Stimulated activated CD8-positive, alpha-beta memory T cell treated with anti-CD3 and anti-CD28 coated beads, Interleukin-4, amount 100 ng/mL, for 24 hours (primary cell): Measurements from ENCODE around the gene SPAG5.

ENCODE experiments used
- DNase-seq: peaks from one replicate; pipeline ENCODE4 v3.0.0-alpha.2; 2020; ENCODE audit warnings: low read depth

SPAG5 gene

DNA sequence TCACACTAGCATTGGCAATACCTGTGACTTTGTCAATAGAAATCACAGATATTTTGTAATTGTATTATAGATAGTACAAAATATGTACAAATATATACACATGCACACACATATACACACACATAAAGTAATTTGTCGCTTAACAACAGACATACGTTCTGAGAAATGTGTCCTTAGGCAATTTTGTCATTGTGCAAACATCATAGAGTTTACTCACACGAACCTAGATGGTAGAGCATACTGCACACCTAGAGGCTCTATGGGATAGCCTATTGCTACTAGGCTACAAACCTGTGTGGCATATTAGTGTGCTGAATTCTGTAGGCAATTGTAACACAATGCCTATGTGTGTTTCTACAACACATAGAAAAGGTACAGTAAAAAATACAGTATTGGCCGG lies 57.4 kb downstream of the SPAG5 start:
- no peak for DNase-seq

DNA sequence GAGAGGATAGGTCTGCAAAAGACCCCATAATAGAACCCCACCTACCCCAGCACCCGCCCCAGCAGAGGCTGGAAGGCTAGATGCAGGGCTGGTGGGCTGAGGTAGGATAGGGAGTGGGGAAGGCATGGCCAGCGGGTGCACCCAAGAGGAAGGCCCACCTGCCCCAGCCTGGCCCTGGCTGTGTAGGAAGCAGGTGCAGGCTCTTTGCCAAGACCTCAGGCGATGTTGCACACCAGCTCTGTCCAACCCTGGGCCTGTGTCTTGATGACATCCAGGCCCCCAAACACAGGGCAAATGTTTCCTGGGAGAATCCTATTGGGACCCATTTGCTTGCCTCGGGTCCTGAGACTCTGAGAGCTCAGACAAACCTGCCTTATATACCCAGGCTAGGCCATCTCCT lies 58.6 kb downstream of the SPAG5 start:
- no peak for DNase-seq

DNA sequence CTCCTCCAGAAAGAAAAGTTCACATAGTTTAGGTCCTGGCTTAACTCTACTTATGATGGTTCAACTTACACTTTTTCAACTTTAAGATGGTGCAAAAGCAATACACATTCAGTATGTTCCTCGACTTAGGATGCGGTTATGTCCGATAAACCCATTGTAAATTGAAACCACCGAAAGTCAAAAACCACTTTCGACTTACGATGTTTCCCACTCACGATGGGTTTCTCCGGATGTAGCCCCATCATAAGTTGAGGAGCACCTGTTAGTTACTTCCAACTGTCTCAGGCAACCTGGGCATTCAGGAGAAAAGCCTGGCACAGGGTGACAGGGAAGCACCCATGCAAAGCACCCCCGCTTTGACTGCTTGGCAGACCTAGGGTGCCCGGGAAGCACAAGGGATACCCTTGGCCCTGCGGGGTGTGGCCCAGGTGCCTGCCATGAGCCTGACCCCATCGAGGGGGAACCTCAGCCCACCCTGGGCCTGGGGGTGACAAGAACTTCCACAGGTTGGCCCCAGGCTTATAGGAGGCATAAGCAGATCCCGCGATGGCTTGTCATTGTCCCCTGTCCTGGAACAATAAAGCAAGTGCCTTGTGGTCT lies 60.4 kb downstream of the SPAG5 start:
- DNase-seq, result no peak

DNA sequence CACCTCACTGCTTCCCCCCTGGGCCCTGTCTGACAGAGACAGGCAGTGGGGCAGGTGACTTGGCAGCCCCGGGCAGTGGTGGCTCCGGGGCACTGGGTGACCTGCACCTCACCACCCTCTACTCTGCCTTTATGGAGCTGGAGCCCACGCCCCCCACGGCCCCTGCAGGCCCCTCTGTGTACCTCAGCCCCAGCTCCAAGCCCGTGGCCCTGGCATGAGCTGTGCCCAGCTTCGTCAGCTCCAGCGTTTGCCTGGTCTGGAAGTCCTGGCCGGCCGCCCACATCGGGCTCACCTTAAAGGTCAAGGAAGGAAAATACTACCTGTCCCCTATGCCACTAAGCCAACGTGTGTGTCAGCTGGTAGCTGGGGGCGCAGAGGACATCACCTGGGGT lies 61.6 kb downstream of the SPAG5 start:
- no peak for DNase-seq

DNA sequence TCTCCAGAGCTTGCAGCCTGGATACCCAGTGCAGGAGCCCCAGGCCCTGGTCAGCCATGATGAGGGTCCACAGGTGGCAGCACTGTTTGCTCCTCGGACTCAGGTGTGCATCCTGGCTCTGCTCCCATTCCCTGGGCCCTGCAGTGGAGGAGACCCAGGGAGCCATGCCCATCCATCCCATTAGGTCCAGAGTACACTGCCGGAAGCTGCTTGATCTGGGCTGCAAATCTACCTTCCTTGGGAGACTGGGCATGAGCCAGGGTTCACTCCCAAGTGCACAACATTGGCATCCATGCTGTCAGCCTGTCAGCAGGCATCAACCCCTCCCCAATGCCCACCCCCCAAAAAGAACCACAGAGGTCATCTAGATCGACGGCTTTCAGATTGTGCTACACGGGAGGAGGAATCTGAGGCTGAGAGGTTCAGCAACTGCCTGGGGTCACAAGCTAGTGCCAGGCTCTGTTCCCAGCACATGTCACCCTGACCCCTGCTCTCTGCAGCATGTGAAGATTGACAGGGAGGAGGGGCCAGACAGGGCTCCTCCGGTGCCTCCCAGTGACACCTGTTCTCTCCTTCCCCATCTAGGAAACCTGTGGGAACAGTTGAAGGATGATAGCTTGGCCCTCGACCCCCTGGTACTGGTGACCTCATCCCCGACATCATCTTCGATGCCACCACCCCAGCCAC lies 62.1 kb downstream of the SPAG5 start:
- DNase-seq, result no peak

DNA sequence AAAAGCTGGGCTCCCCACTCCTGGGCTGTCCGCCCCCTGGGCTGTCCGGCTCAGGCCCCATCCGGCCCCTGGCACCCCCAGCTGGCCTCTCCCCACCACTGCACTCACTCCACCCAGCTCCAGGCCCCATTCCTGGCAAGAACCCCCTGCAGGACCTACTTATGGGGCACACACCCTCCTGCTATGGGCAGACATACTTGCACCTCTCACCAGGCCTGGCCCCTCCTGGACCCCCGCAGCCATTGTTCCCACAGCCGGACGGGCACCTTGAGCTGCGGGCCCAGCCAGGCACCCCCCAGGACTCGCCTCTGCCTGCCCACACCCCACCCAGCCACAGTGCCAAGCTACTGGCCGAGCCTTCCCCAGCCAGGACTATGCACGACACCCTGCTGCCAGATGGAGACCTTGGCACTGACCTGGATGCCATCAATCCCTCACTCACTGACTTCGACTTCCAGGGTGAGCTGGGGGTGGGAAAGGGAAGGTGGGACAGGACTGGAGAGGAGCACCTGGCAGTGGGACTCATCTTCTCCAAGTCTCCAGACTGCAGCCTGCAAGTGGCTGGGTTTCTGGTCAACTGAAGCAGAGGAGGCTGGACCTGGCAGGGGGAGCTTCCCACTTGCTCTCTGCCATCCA lies 64.0 kb downstream of the SPAG5 start:
- DNase-seq, result no peak

DNA sequence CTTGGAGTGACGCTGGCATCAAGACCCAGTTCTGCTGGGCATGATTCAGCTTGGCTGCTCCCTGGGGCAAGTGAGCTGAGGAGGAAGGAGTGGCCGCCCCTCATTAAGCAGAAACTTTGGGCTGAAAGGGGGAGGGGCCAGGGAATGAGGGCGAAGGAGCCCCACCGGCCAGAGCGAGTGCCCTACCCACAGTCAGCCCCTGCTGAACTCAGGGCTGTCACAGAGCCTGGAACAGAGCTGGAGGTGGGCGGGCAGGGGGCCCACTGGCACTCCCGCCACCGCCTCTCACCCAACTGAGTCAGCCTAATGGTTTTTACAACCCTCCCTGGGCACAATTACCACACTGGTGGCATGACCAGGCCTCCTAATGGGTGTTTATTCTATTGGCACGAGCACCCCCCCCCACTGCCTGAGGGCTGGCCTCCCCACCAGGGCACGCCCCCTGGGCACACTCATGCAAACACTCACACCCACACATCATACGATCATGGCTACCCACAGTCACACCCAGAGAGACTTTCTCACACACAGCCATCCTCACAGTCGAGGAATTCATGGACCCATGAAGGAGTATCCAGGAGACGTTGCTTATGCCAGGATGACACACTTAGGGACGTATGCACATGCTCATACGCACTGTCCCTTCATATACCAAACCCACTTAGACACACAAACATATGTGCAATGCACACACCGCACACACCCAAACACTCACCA lies 65.6 kb downstream of the SPAG5 start:
- DNase-seq, result no peak

DNA sequence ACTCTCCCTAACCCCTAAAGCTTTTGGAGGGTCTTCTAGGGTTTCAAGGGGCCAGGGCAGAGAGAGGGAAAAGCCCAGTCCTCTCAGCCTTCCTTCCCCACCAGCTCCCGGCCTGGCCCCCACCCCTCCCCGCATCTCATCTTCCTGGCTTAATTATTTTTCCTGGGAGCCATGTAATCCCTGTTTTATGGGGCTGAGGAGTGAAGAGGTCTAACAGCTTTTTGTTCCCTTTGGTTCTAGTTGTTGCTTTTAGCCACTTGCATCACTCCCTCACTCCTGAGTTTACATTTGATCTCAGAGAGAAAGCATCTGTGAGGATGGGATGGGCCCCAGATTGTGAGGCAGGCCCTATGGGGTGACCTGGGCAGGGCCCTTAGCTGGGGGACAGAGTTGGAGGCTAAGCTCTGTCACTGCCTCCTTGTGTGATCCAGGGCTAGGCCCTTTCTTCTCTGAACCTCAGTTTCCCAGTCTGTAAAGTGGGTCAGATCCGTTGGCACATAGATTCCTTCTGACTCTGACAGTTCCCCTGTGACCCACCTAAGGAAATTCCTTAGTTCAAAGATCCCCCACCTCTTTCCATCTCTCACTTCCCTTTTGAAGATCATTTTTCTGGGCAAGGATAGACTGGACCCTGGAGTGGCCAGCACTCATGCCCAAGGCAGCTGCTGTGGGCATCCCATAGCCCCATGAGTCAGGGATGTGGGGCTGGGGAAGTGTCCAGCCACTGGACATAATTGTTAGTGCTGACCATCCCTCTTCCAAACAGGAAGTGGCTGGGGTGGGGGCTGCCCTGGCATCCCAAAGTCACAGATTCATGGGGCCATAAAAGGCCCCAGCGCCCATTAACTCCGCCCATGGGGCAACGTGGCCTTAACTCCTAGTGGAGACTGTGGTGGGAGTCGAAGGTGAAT lies 66.5 kb downstream of the SPAG5 start:
- no peak for DNase-seq

DNA sequence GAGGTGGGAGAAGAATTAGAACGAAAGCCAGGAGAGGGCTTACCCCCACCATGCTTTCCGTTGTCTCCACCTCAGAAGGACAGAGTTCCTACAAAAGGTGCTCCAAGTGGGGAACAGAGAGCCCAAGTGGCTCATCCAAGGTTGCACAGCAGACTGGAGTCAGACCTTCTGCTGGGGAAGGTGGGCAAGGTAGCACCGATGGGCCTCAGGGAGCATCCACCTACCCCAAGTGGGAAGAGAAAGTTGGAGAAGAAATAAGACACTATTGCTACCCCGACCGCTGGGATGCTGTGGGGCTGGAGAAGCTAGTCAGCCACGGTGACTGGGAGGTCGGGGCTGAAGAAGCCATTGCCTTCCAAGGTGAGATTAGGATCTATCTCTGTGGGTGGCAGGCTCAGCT lies 67.9 kb downstream of the SPAG5 start:
- no peak for DNase-seq

DNA sequence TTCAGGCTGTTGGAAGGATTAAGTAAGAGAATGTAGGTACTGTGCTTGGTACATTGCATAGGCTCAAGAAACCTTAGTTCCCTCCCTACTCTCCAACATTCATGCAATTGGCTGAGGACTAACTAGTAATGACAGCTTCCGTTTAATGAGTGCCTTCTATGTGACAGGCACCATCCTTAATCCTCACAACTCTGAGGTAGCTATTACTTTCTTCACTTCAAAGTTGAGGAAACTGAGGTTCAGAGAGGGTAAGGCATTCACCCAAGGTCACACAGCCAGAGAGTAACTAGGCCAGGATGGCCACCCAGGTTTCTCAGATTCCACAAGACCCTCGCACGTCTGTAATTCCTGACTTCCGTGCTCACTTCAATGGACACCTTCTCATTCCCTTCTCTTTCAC lies 68.6 kb downstream of the SPAG5 start:
- DNase-seq, result no peak

DNA sequence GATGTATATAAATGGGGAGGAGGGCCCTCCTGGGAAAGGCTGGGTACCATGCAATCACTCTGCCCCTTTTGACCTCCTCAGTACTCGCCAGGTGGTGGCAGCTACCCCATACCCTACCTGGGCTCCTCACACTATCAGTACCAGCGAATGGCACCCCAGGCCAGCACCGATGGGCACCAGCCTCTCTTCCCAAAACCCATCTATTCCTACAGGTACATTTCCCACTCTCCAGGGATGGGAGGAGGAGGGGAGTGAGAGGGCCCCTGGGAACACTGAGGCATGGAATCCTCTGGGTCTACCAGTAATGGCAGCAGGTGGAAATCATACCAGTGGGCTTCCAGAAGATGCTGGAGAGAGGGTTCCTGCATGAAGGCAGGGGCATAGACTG lies 69.8 kb downstream of the SPAG5 start:
- no peak for DNase-seq

DNA sequence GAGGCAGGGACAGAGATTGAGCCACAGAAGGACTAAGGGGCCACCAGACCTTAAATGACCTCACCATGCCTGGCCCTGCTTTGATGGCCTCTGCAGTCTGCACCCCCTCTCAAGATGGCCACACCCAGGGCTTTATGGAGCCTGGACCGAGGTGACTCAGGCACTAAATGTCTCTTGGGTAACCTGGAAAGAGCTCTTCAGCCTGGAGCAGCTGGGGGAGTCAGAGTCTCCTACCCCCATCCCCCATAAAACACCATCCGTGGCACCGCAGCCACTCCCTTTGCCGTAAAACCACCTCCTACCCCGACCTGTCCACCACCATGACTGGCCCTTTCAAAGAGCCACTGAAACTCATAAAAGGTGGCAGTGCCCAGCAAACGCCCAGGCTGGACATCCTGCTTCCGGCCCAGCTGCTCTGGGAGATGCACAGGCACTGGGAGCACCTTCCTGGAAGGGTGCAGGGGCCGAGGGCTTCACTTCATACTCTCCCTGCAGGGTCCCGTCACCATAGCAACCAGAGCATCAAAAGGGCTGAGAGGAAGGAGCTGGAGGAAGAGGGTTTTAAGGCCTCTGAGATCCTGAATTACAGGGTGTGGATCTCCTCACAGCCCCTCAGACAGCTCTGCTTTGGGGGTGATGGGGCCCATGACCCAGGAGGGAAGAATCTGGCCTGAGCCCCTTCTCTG lies 70.4 kb downstream of the SPAG5 start:
- no peak for DNase-seq

DNA sequence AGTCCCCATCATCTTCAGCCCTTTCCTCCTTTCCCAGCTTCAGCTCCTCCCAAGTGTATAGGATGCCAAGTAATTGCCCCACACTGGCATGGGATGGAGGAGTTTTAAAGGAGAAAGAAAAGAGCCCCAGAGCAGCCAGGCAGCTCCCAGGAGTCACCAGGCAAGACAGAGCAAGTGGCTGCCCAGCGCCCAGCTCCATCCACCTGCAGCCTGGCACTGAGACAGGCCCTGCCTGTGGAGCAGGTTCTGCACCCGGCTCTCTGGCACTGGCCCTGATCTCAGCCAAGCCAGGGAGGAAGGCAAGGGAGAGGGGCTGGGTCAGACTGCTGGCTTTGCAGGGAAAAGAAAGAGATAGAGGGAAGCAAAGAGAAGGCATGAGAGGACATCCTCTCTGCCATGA lies 71.0 kb downstream of the SPAG5 start:
- DNase-seq, result no peak
